HL-60 (cell line): ENCODE measurements around the gene CAPZA1.

Source experiments
- GABPA ChIP-seq: IDR thresholded peaks from 2 replicates; pipeline ENCODE4 v1.6.1; 2012; ENCODE audit warnings: low read depth
- POLR2AphosphoS5 ChIP-seq: IDR thresholded peaks from 2 replicates; pipeline ENCODE4 v1.6.1; 2012; ENCODE audit warnings: low read depth
- SPI1 ChIP-seq: IDR thresholded peaks from 2 replicates; pipeline ENCODE4 v1.6.1; 2012; ENCODE audit warnings: low read depth, mild to moderate bottlenecking, borderline replicate concordance
- TF ChIP-seq, protein P1 (sequence below): IDR thresholded peaks from one replicate; pipeline ENCODE4 v1.5.1; 2011; ENCODE audit warnings: low read length, control low read depth, inconsistent platforms; ENCODE audit not compliant: insufficient read depth
- TF ChIP-seq, protein P2 (sequence below): IDR thresholded peaks from 2 replicates; pipeline ENCODE4 v1.6.1; 2012; ENCODE audit warnings: low read depth; ENCODE audit not compliant: insufficient replicate concordance

DNA sequence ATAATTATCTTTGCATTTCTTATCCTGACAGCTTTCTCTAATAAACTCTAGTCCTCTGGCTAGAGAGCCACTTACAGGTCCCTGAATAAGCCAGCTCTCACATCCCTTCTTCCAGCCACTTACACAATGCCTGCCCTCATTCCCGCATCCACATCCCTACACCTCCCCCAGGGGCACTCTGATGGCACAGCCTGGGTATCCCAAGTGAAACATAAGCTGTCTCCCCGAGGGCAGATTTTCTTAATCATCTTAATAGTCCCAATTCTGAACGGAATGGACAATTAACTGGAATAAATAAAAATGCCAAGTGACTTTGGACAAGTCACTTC lies 82.4 kb downstream of the CAPZA1 start:
- TF ChIP-seq, protein P1, sequence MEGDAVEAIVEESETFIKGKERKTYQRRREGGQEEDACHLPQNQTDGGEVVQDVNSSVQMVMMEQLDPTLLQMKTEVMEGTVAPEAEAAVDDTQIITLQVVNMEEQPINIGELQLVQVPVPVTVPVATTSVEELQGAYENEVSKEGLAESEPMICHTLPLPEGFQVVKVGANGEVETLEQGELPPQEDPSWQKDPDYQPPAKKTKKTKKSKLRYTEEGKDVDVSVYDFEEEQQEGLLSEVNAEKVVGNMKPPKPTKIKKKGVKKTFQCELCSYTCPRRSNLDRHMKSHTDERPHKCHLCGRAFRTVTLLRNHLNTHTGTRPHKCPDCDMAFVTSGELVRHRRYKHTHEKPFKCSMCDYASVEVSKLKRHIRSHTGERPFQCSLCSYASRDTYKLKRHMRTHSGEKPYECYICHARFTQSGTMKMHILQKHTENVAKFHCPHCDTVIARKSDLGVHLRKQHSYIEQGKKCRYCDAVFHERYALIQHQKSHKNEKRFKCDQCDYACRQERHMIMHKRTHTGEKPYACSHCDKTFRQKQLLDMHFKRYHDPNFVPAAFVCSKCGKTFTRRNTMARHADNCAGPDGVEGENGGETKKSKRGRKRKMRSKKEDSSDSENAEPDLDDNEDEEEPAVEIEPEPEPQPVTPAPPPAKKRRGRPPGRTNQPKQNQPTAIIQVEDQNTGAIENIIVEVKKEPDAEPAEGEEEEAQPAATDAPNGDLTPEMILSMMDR = no peak
- TF ChIP-seq POLR2AphosphoS5 = no peak
- no peak for TF ChIP-seq GABPA
- TF ChIP-seq, protein P2, sequence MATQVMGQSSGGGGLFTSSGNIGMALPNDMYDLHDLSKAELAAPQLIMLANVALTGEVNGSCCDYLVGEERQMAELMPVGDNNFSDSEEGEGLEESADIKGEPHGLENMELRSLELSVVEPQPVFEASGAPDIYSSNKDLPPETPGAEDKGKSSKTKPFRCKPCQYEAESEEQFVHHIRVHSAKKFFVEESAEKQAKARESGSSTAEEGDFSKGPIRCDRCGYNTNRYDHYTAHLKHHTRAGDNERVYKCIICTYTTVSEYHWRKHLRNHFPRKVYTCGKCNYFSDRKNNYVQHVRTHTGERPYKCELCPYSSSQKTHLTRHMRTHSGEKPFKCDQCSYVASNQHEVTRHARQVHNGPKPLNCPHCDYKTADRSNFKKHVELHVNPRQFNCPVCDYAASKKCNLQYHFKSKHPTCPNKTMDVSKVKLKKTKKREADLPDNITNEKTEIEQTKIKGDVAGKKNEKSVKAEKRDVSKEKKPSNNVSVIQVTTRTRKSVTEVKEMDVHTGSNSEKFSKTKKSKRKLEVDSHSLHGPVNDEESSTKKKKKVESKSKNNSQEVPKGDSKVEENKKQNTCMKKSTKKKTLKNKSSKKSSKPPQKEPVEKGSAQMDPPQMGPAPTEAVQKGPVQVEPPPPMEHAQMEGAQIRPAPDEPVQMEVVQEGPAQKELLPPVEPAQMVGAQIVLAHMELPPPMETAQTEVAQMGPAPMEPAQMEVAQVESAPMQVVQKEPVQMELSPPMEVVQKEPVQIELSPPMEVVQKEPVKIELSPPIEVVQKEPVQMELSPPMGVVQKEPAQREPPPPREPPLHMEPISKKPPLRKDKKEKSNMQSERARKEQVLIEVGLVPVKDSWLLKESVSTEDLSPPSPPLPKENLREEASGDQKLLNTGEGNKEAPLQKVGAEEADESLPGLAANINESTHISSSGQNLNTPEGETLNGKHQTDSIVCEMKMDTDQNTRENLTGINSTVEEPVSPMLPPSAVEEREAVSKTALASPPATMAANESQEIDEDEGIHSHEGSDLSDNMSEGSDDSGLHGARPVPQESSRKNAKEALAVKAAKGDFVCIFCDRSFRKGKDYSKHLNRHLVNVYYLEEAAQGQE = no peak
- no peak for TF ChIP-seq SPI1
